HG02798 (cell line): Measurements from ENCODE around the gene PRKCE.

Source experiments
- ATAC-seq: cut with Tn5 transposase; IDR thresholded peaks from one replicate; pipeline ENCODE4 v1.9.1; 2021; ENCODE audit warnings: mild to moderate bottlenecking; ENCODE audit not compliant: unreplicated experiment, poor library complexity

Gene PRKCE

GRCh38 chr2:45918463-45919159 is 267.1 kb downstream of the PRKCE start:
- ATAC-seq, result no peak

DNA sequence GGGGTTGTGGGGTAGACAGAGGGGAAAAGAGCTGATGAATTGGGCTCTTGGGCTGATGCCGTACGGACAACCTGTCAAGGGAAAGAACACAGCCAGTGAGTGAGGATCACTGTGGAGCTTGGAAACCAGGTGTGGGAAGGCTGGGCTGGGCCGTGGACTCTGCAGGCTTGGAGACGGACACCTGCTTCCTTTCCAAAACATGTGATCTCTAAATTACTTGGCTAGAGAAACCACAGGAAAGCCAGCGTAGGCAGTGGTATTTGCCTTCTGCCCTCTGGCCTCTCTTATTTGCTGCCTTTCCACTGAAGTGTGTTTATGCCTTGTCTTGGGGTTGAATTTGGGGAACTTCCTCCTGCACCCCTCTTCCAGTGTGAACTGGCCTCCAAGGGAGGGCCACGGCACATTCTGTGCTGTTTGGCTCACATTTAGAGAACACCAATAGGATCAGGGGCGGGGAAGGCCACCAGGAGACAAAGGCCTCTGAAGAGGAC is 267.7 kb downstream of the PRKCE start:
- ATAC-seq, result no peak

GRCh38 chr2:45919711-45920111 is 268.2 kb downstream of the PRKCE start:
- peak; percentile 69 for ATAC-seq

DNA sequence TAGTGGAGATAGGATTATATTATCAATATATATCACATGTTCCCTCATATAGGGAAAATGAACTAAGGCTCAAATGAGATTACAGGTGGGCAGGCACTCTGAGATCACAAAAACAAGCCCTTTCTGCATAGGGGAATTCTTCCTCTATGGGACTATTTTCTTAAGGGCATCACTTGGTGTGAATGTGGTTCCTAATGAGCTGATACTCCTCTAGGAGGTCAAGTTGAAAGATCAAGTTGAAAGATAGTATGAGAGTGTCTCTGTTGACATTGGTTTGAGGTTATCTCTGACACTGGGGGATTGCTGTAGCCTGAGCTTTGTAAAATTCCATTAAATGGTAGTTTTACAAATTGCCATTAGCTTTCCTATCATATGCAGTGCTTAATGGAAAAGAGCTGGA is 270.4 kb downstream of the PRKCE start:
- no peak for ATAC-seq

- no peak for ATAC-seq
These were observed 271.1 kb downstream of the PRKCE start for GRCh38 chr2:45922577-45922988.

- ATAC-seq, result no peak
These were observed 272.2 kb downstream of the PRKCE start for GRCh38 chr2:45923701-45924100.

GRCh38 chr2:45925026-45925425 is 273.6 kb downstream of the PRKCE start:
- no peak for ATAC-seq

DNA sequence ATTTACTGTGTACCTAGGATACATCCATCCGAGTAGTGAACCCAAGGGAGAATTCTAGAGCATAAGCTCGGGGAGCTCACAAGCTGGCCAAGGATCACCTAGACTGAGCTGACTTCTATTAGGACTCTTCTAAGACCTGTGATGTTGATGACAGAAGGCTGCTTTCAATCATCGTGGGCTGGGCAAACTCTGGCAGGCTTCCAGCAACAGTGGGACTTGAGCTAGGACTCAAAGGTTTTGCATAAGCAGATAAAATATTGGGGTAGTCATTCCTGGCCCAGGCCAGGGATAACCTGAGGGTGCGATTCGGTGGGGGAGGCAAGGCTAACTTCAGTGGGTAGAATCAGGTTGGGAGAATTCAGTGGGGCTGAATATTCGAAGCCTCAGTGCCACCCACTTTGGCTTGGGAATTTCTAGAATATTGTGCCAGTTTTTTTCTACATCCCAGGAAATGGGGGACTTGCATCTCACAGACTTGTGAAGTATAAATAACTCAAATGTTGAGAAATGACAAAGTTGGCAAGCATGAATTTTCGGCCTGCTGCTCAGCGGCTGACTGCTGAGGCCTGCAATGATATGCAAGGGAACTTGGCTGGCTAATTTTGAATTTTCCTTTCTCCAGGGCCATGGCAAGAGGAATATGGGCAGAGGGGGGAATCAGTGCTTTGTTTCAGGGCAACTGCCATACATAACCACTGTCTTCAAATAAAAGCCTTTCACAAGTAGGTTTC is 274.3 kb downstream of the PRKCE start:
- ATAC-seq, result no peak

DNA sequence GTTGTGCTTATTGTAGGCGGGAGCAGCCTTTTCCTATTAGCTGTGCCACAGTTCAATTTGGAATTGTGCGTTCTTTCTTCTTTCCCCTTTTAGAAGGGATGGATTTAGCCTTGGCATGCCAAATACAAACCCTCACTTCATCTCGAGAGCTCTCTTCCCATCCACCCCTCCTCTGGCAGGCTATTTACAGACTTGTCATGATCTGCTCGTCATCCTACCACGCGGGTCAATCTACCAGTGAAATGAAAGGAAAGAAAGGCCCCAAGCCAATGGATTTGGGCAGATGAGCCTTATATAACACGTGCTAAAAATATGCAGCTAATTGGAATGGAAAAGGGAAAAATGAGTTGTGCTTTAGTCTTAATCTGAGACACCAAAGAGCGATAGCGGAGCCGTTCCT is 277.5 kb downstream of the PRKCE start:
- ATAC-seq, result no peak

DNA sequence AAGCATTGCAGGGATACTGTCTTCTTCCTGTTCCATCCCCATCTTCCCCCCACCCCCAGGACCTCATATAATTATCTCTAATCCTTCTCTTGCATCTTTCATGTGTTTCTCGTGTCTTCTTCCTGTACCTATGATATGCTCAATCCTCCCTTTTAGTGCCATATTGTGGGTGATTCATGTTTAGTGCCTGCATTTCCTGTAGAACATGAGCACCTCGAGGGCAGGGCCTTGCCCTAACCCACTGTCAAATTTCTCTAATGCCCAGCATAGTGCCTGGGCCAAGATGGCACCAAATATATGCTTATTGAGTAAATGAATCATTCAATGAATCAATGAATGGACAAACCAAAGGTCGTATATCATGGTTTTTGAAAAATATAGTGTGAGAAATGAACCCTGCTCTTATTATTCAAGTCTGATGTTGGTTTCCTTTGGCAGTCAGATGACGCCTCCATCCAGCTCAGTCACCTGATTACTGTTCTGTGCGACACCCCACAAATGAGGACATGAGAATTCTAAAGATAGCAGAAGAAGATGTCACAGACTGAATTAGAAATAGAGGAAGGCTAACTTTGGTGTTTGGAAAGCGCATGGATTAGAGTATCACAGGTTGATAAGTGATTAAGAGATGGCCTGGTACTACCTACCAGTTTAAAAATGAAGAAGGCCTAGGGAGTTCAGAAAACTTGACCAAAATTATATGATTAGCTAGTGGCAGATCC is 278.4 kb downstream of the PRKCE start:
- no peak for ATAC-seq

DNA sequence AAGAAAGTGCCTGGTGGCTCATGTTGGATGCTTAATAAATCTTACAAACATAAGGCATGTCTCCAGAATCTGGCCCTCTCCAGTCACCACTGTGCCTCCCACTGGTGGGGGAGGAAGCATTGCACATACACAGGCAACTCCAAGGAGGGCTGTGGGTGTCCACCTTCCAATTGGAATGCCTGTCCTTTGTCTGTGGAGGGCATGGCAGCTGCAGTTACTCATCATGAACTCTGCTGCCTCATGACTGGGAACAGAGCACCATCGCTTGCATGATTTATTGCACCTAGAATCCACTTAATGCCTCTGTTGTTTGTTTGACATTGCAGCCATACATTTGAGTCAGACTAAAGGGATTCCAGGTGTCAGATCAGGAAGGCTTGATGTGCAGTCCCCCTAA is 278.9 kb downstream of the PRKCE start:
- no peak for ATAC-seq

DNA sequence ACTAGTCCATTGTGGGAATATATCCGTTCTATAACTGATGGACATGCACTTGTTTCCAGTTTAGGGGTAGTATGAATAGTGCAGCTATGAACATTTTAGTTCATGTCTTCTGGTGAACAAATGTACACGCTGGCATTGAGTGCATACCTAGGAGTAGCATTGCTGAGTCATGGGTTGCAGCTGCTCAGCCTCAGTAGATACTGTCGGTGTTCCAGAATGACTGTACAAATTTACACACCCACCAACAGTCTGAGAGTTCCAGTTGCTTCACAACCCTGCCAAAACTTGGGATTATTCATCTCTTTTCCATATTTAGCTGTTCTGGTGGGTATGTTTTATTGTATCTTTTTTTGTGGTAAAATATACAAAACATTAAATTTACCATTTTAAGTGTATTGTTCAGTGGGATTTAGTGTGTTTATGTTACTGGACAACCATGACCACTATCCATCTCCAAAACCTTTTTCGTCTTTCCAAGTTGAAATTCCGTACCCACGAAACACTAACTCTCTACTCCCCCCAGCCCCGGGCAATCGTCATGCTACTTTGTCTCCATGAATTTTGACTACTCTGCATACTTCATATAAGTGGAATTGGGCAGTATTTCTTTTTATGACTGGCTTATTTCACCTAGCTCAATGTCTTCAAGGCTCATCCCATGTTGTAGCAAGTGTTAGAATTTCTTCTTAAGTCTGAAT is 281.0 kb downstream of the PRKCE start:
- ATAC-seq, result no peak

DNA sequence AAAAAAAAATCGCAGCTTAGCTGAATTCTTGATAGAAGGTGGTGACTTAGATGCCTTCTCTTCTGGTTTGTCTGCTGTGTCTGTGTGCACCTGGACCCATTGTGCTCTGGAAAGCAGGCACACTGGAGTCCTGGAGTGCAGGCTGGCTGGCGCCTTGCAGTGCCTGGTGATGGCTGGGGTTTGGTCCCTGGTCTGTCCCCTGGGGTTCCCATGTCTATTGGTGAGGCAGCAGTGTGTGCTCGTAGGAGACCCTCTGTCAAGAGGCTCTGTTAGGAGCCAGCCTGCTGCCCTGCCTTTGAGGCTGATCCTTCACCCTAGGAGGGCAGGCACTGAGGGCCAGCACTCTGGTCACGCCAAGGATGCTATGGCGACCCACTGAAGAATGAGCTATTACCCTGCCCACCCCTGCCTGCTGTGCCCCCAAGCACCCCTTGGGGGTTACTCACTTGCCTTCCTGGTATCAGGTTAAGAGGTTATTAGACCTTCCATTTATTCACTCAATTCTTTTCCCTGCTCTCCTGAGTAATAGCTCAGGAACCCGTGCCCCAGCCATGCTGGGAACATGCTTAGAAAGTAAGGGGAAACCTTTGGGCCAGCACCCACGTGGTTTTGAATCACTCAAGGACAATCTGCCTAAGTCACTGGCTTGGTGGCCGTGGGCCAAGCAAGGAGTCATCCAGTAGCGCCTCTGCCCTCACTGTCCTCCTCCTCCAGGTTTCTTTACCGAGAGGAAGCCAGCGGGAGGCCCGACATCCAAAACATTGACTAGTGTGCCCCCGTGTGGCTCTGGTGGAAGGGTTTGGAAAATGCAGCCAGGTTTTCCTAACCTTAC is 284.5 kb downstream of the PRKCE start:
- peak; percentile 70 for ATAC-seq

DNA sequence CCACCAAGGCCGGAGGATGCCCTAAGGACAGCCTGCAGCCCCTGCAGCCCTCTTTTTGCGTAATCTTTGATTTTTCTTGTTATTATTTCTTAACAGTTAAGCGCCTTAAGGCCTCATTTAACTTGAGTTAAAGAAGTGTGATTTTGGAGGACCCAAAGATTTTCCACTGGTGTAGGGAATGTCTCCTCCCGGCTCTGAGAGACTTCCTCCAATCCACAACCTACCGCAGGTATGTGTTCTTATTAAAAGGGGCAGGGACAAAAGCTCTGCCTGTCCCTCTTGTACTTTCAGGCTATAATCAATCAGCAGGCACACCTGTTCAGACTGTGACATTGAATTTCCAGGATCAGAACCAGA is 285.1 kb downstream of the PRKCE start:
- no peak for ATAC-seq

DNA sequence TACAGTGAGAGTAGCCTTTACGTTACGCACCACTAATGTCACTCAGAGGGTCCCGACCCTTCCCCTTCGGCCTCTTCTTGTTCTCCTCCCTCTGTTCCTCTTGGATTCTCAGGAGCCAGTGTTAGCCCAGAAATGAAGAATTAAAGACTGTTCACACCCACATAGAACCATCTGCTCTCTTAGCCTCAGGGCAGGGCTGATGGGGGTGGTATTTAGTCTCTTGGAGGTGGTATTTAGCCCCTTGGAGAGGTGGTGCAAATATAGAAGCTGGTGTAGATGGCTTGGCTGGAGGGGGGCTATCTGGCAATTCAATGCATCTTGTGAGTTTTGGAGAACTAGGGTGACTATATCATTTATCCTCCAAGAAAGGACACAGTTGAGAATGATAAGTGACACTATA is 286.5 kb downstream of the PRKCE start:
- no peak for ATAC-seq

- ATAC-seq, result no peak
These were observed 287.4 kb downstream of the PRKCE start for GRCh38 chr2:45938649-45939511.

GRCh38 chr2:45941531-45942236 is 290.2 kb downstream of the PRKCE start:
- no peak for ATAC-seq

GRCh38 chr2:45942237-45942738 is 290.8 kb downstream of the PRKCE start:
- ATAC-seq, result no peak
